Activated CD8-positive, alpha-beta memory T cell treated with anti-CD3 and anti-CD28 coated beads, Interleukin-2, amount 50 U/mL, for 4 hours (primary cell): Measurements from ENCODE around the gene TELO2.

Experiments used
- DNase-seq: peaks from one replicate; pipeline ENCODE4 v3.0.0-alpha.2; 2020

The TELO2 gene

GRCh38 chr16:1500465-1501150 lies 7.4 kb downstream of the TELO2 start:
- no peak for DNase-seq

GRCh38 chr16:1501630-1502029 lies 8.5 kb downstream of the TELO2 start:
- no peak for DNase-seq

GRCh38 chr16:1502092-1503004 lies 9.2 kb downstream of the TELO2 start:
- DNase-seq = no peak

- DNase-seq = no peak
Measured at GRCh38 chr16:1503110-1503955, 10.2 kb downstream of the TELO2 start.

GRCh38 chr16:1505073-1505844 lies 12.1 kb downstream of the TELO2 start:
- DNase-seq = no peak

- DNase-seq = no peak
Measured at GRCh38 chr16:1505912-1506311, 12.8 kb downstream of the TELO2 start.

GRCh38 chr16:1506494-1507213 lies 13.5 kb downstream of the TELO2 start:
- no peak for DNase-seq

GRCh38 chr16:1508494-1509187 lies 15.5 kb downstream of the TELO2 start:
- DNase-seq = no peak

GRCh38 chr16:1509307-1510221 lies 16.4 kb downstream of the TELO2 start:
- no peak for DNase-seq

GRCh38 chr16:1510272-1510671 lies 17.1 kb downstream of the TELO2 start:
- no peak for DNase-seq

GRCh38 chr16:1510941-1511351 lies 17.8 kb downstream of the TELO2 start:
- no peak for DNase-seq

- no peak for DNase-seq
Measured at GRCh38 chr16:1511662-1512569, 18.8 kb downstream of the TELO2 start.

GRCh38 chr16:1512774-1513173 lies 19.6 kb downstream of the TELO2 start:
- DNase-seq = no peak

- DNase-seq = no peak
Measured at GRCh38 chr16:1514507-1514906, 21.3 kb downstream of the TELO2 start.

- DNase-seq = no peak
Measured at GRCh38 chr16:1518626-1519135, 25.5 kb downstream of the TELO2 start.

- DNase-seq = no peak
Measured at GRCh38 chr16:1519831-1520230, 26.7 kb downstream of the TELO2 start.

GRCh38 chr16:1520461-1520860 lies 27.3 kb downstream of the TELO2 start:
- DNase-seq = no peak

- DNase-seq = no peak
Measured at GRCh38 chr16:1523581-1524245, 30.6 kb downstream of the TELO2 start.
